Upper lobe of left lung (tissue), 4 donors: ENCODE measurements around the gene BACH1.
"Not testable (repeated sequence)": the region's sequence is repeated elsewhere in the genome, so short reads cannot be mapped to it uniquely, and the experiment has no call there.

Experiments
- CTCF ChIP-seq, 6 experiments: fragments of 450-650 bp in 4 of 6; fragments of 200-600 bp in 2 of 6; sonication (generic) in 2 of 6; IDR thresholded peaks; one replicate each; pipeline ENCODE4 v1.5.1; 2016 to 2019; ENCODE audit warnings: antibody characterized with exemption in 6 of 6
- POLR2A ChIP-seq, 4 donors: fragments of 450-650 bp; IDR thresholded peaks; one replicate each; pipeline ENCODE4 v1.5.1; 2016 to 2017; ENCODE audit warnings: antibody characterized with exemption in 4 of 4, mild to moderate bottlenecking in 2 of 4

DNA sequence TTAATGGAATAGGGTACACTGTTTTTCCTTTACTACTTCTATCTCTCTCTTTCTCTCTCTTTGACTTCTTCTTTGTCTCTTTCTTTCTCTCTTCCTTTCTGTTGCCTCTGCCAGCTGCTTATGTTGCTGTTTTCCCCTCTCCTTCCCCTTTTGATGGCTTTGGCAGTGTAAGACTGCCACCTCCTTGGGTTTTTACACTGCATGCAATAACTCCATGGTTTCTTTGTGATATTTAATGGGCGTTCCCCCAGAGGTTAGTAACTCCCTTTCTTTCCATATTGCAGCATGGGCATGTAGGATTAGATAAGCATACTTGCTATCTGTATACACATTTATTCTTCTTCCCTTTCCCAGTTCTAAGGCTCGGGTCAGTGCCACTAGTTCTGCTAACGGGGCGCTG, 58.1 kb downstream of the BACH1 start:
- TF ChIP-seq POLR2A, CTCF (IDR thresholded peaks at IDR 0.05): not testable (repeated sequence)
